K562 (cell line): ENCODE results near the gene FHL1. TPM values are rescaled to one million over a fixed set of nuclear protein-coding genes. Genes with fewer than 3 reads are reported as not detected.

Experiments
- ATAC-seq: fragments of 200-7000 bp; cut with Tn5 transposase; 3 replicates; pipeline ENCODE4 v1.9.1; 2020; ENCODE audit warnings: moderate library complexity
- BruUV-seq: library from RNA; stranded (reverse); fragments of 400-500 nt; replicated peaks from 2 replicates; lab custom pipeline; 2021; lab: Mats Ljungman, UMichigan
- CTCF ChIA-PET: fragments of 300-600 bp; formaldehyde crosslinking; extraction: SDS; loops from one replicate; lab custom pipeline; 2021; ENCODE audit warnings: low intra/inter-chr PET ratio; lab: Yijun Ruan, JAX
- POLR2A ChIA-PET: fragments of 300-600, 350-650 bp; sonication (Branson Sonifier 250); formaldehyde crosslinking; extraction: SDS; loops from one replicate; lab custom pipeline; 2021; ENCODE audit warnings: antibody characterized with exemption, inconsistent platforms; lab: Yijun Ruan, JAX
- DNase-seq, 4 experiments: peaks; one replicate each; pipeline versions ENCODE4 v3.0.0 to v3.0.0-alpha.2; 2011 to 2018; ENCODE audit warnings: low spot score in 3 of 4, mixed read lengths in 3 of 4; ENCODE audit errors: extremely low read depth in 1 of 4
- FAIRE-seq: peaks from 2 replicates; lab custom pipeline; 2011; peaks lifted over from hg19 to GRCh38; lab: Jason Lieb, UNC
- H2AFZ ChIP-seq: 2 replicates; pipeline ENCODE4 v1.6.0; 2011; ENCODE audit warnings: low read depth, low read length, control low read depth, inconsistent platforms
- H3K27ac ChIP-seq: fragments of 200-600 bp; 3 replicates; pipeline ENCODE4 v1.8.0; 2011; ENCODE audit warnings: low read depth, mild to moderate bottlenecking, control low read depth, inconsistent platforms, low read length, moderate library complexity, mixed read lengths; ENCODE audit errors: extremely low read depth
- H3K27me3 ChIP-seq, 2 experiments: fragments of 300-600 bp in 1 of 2; 2 replicates in 1 of 2; 3 replicates in 1 of 2; pipeline versions ENCODE4 v1.6.0 to v1.8.0; 2011; ENCODE audit warnings: inconsistent platforms in 2 of 2, low read length in 2 of 2, mild to moderate bottlenecking in 1 of 2, mixed read lengths in 1 of 2, moderate library complexity in 1 of 2; ENCODE audit not compliant: control insufficient read depth in 2 of 2, insufficient read depth in 2 of 2
- H3K36me3 ChIP-seq: fragments of 300-600 bp; 3 replicates; pipeline ENCODE4 v1.8.0; 2011; ENCODE audit warnings: mild to moderate bottlenecking, low read length, inconsistent platforms; ENCODE audit not compliant: control insufficient read depth, insufficient read depth
- H3K4me1 ChIP-seq, 2 experiments: fragments of 200-600 bp in 1 of 2; replicated peaks in 1 of 2; 2 replicates in 1 of 2; 3 replicates in 1 of 2; pipeline versions ENCODE4 v1.5.1 to v1.8.0; 2011; ENCODE audit warnings: inconsistent platforms in 2 of 2, low read length in 2 of 2, mild to moderate bottlenecking in 1 of 2, mixed read lengths in 1 of 2, moderate library complexity in 1 of 2; ENCODE audit not compliant: control insufficient read depth in 2 of 2, insufficient read depth in 2 of 2
- H3K4me2 ChIP-seq: 2 replicates; pipeline ENCODE4 v1.6.1; 2011; ENCODE audit warnings: low read length, control low read depth, inconsistent platforms, mixed read lengths; ENCODE audit not compliant: insufficient read depth
- H3K4me3 ChIP-seq: fragments of 200-600 bp; sonication (generic), shearing (Covaris generic); 2 replicates; pipeline ENCODE4 v1.5.1; 2016; ENCODE audit warnings: control low read depth, inconsistent platforms
- H3K79me2 ChIP-seq: fragments of 200-600 bp; 3 replicates; pipeline ENCODE4 v1.8.0; 2011; ENCODE audit warnings: low read length, inconsistent platforms; ENCODE audit not compliant: control insufficient read depth, insufficient read depth
- H3K9ac ChIP-seq, 2 experiments: 2 replicates each; pipeline versions ENCODE4 v1.6.0 to v1.6.1; 2011; ENCODE audit warnings: low read depth in 2 of 2, low read length in 2 of 2, control low read depth in 1 of 2, inconsistent platforms in 1 of 2, mild to moderate bottlenecking in 1 of 2, mixed read lengths in 1 of 2; ENCODE audit not compliant: insufficient read depth in 1 of 2
- H3K9me1 ChIP-seq: one replicate; pipeline ENCODE4 v1.6.0; 2011; ENCODE audit warnings: inconsistent platforms, mild to moderate bottlenecking, low read length, moderate library complexity; ENCODE audit not compliant: control insufficient read depth, insufficient read depth
- H3K9me3 ChIP-seq: replicated peaks from 2 replicates; pipeline ENCODE4 v1.5.1; 2011; ENCODE audit warnings: low read depth, low read length, inconsistent platforms; ENCODE audit not compliant: control insufficient read depth, insufficient read depth
- H4K20me1 ChIP-seq: replicated peaks from 2 replicates; pipeline ENCODE4 v1.6.1; 2011; ENCODE audit warnings: low read length, inconsistent platforms, mixed read lengths; ENCODE audit not compliant: control insufficient read depth, insufficient read depth
- CC2D1A ChIP-seq: fragments of 450-650 bp; IDR thresholded peaks from 2 replicates; pipeline ENCODE4 v1.6.1; 2017; ENCODE audit warnings: mild to moderate bottlenecking
- FOXP4 ChIP-seq: sonication (generic); formaldehyde crosslinking; IDR thresholded peaks from 2 replicates; pipeline ENCODE4 v1.8.0; 2022; ENCODE audit warnings: mild to moderate bottlenecking, missing genetic modification reagents, borderline replicate concordance
- IRF9 ChIP-seq: fragments of 450-650 bp; IDR thresholded peaks from 2 replicates; pipeline ENCODE4 v1.6.1; 2016; ENCODE audit warnings: missing biosample characterization, missing genetic modification characterization
- KDM2B ChIP-seq: fragments of 250-450 bp; sonication (Bioruptor Pico); IDR thresholded peaks from 2 replicates; pipeline ENCODE4 v1.8.0; 2021; ENCODE audit warnings: mild to moderate bottlenecking, moderate library complexity
- MXI1 ChIP-seq: IDR thresholded peaks from 2 replicates; pipeline ENCODE4 v1.6.1; 2011; ENCODE audit warnings: low read depth, mild to moderate bottlenecking, improper control_type of control experiment, low read length
- SFPQ ChIP-seq: fragments of 200-400 bp; formaldehyde crosslinking; IDR thresholded peaks from 2 replicates; pipeline ENCODE4 v1.6.1; 2017; ENCODE audit warnings: mild to moderate bottlenecking, low read depth, low read length, moderate library complexity
- STAG1 ChIP-seq: sonication (generic); formaldehyde crosslinking; IDR thresholded peaks from 2 replicates; pipeline ENCODE4 v1.5.0; 2020; ENCODE audit warnings: missing genetic modification reagents, borderline replicate concordance
- WGBS: fragments of 100-300 bp; shearing (Covaris generic); methylation state at CpG from one replicate; pipeline ENCODE4 v1.1.6; 2016; ENCODE audit warnings: low coverage, mixed read lengths; ENCODE audit not compliant: insufficient coverage; ENCODE audit errors: missing lambda C conversion rate; 5-methylcytosine and 5-hydroxymethylcytosine counted together
- in situ Hi-C: fragments of 300-500 bp; cut with MboI; formaldehyde crosslinking; loops from 4 replicates; pipeline ENCODE4 v1.15.0; 2018; ENCODE audit warnings: inconsistent platforms, mixed read lengths
- intact Hi-C: fragments of 100-400 bp; cut with micrococcal nuclease; formaldehyde crosslinking; loops from 2 replicates; pipeline ENCODE4 v1.14.2; 2022
- polyA plus RNA-seq, 8 experiments: library from polyadenylated mRNA; depleted of rRNA in 4 of 8; stranded (reverse) in 5 of 8; unstranded in 3 of 8; fragments of >200 nt; fragmentation: Nextera tagmentation in 2 of 8; fragmentation: Illumina TruSeq in 1 of 8; extraction: Ambion mirVana in 2 of 8; extraction: Trizol in 1 of 8; gene quantifications; 2 replicates each; pipeline versions ENCODE4 v1.2.1 to v1.2.3, GENCODE V29; 2011 to 2014; ENCODE audit warnings: inconsistent platforms in 1 of 8, missing spikeins in 1 of 8
- total RNA-seq, 7 experiments: library from RNA; depleted of rRNA in 6 of 7; stranded (reverse); fragments of >200 nt in 6 of 7; fragmentation: Illumina TruSeq in 2 of 7; extraction: Trizol in 2 of 7; gene quantifications; 2 replicates each; pipeline versions ENCODE4 v1.2.1 to v1.2.3, GENCODE V29; 2011 to 2021; ENCODE audit warnings: low replicate concordance in 1 of 7

FHL1 gene
- total and polyA plus RNA-seq, 9 of the 15 experiments (the other 6 are each of a cell fraction or from before 2014, with no cell fraction given), result 0.03 to 3.0 (median 0.13) TPM; not detected in 1

GRCh38 chrX:136156560-136157117 lies 9.3 kb downstream of the FHL1 start:
- no peak for TF ChIP-seq IRF9 (tag)
- no peak for TF ChIP-seq FOXP4 (CRISPR knock-in tag)
- TF ChIP-seq SFPQ, result no peak
- TF ChIP-seq STAG1 (CRISPR knock-in tag), result no peak
- no peak for TF ChIP-seq MXI1
- no peak for TF ChIP-seq CC2D1A
- TF ChIP-seq KDM2B (CRISPR knock-in tag), result no peak
- Histone ChIP-seq H3K9ac (no peak overlapping the region), H3K27ac (no peak overlapping the region), H2AFZ (no peak overlapping the region), H3K36me3 (no peaks in the 10 kb centered on the region), H3K79me2 (no peaks in the 10 kb centered on the region), H3K27me3 (peaks cover 6 to 12% of the 10 kb centered on the region in 2 experiments; a peak in 3 of 5 replicates), H3K4me2 (no peak overlapping the region), H3K4me3 (no peak overlapping the region), H3K9me1 (no peaks in the 10 kb centered on the region), H3K9me3 (no peaks in the 10 kb centered on the region), H4K20me1 (no peaks in the 10 kb centered on the region), H3K4me1 (no peaks in the 10 kb centered on the region)
- in situ Hi-C loops (loop anchor here (25.0 kb wide), 1 partner anchor 119 kb away; no protein-coding TSS in a partner anchor), intact Hi-C loops (no loop called here)
- no peak for FAIRE-seq
- no peak for DNase-seq
- 17% methylated on average over 5 of the region's 5 CpGs for WGBS
- ChIA-PET CTCF (no interaction called here), POLR2A (no interaction called here)
- no TSS peak for BruUV-seq
- no peak for ATAC-seq
